ENCODE results near the gene BTNL9.
"Not testable (repeated sequence)": the region's sequence is repeated elsewhere in the genome, so short reads cannot be mapped to it uniquely, and the experiment has no call there.

The BTNL9 gene

GRCh38 chr5:181104259-181104568 lies 64.1 kb downstream of the BTNL9 start:
- not testable (repeated sequence) for H3K27me3 ChIP-seq (ENCODE audit: low read length); H3K4me2 ChIP-seq (ENCODE audit: low read depth, low read length, poor library complexity, severe bottlenecking); H4K20me1 ChIP-seq (ENCODE audit: low read depth, low read length); H3K9ac ChIP-seq (ENCODE audit: low read length); H3K27ac ChIP-seq (ENCODE audit: low read depth, low read length); H3K4me3 ChIP-seq (ENCODE audit: insufficient read depth, low read length, poor library complexity, severe bottlenecking); H2AFZ ChIP-seq (ENCODE audit: low read depth, low read length, severe bottlenecking); H3F3A ChIP-seq (ENCODE audit: insufficient read depth); H3K36me3 ChIP-seq (ENCODE audit: low read length); H3K79me2 ChIP-seq (ENCODE audit: insufficient read depth, low read length); H3K9me3 ChIP-seq (ENCODE audit: insufficient read depth, low read length); H3K9me2 ChIP-seq (replicated peaks; ENCODE audit: insufficient read depth, low read length)

DNA sequence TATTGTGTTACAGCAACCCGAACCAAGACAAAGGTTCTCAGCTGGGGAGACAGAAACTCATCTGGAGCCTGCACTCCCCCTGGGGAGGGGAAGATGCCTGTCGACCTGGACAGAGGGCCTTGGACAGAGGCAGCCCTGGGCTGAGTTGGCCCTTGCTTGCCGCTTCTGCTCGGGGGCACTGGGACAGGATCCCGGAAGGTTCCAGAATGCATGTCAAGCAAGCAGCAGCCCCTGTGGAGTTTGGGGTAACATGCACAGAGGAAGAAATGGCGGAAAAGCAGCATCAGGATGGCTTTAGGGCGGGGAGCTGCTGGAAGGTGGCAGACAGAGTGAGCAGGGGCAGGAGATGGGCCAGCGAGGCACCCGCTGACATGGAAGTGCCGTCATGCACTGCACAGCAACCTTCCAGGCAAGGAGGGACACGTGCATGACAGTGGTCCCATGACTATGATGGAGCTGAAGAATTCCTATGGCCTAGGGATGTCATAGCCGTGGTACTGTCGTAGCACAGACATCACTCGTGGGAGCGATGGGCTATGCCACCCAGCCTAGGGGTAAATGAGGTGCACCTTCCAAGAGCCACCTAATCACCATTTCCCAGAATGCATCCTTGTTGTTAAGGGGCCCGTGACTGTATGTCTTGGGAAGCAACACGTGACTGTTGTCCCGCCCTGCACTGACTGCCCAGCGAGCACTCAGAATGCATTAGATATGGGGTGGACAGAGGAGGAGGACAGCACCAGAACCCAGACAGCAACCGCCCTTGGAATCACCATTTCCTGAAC lies 64.7 kb downstream of the BTNL9 start:
- H3K9ac ChIP-seq (ENCODE audit: low read length); H3K4me2 ChIP-seq (ENCODE audit: low read depth, low read length, poor library complexity, severe bottlenecking); H3K27me3 ChIP-seq (ENCODE audit: low read length): not testable (repeated sequence)

DNA sequence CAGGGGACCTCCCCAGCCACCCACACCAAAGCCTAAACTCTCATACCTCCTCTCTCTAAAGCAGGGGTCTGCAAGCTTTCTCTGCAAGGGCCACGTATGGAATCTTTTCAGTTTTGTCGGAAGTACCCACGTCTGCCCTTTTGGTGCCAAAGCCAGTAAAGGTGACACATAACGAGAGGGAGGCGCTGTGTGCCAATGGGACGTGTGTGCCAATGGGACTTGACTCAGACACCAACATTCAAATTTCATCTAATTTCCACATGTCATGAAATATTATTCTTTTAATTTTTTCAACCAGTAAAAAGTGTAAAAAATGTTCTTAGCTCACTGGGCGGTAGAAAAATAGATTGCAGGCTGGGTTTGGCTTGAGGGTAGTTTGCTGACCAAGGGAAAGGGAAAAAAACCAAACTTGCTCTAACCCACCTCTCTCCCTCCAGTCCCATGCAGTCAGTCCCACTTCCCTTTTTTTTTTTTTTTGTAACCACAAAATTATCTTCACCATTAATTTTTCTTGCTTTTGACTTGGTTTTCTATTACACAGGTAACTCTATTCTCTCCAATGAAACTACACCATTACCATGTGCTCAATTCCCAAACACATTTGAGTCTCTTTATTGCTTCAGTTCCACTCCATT lies 65.4 kb downstream of the BTNL9 start:
- no peak overlapping the region for H2AFZ ChIP-seq (ENCODE audit: low read depth, low read length, severe bottlenecking)
- TF ChIP-seq EZH2phosphoT487 (conservative IDR thresholded peaks at IDR 0.05; ENCODE audit: low read length) (no peak), CTCF (IDR thresholded peaks at IDR 0.05; ENCODE audit: insufficient read depth, low read length, poor library complexity, severe bottlenecking) (no peak)
- H3K4me3 ChIP-seq (ENCODE audit: insufficient read depth, low read length, poor library complexity, severe bottlenecking), result no peak overlapping the region
- no peaks in the 10 kb centered on the region for H3F3A ChIP-seq (ENCODE audit: insufficient read depth)
- H3K79me2 ChIP-seq (ENCODE audit: insufficient read depth, low read length), result no peaks in the 10 kb centered on the region
- H4K20me1 ChIP-seq (ENCODE audit: low read depth, low read length), result no peaks in the 10 kb centered on the region
- no peaks in the 10 kb centered on the region for H3K9me2 ChIP-seq (replicated peaks; ENCODE audit: insufficient read depth, low read length)
- H3K4me2 ChIP-seq (ENCODE audit: low read depth, low read length, poor library complexity, severe bottlenecking), result no peak overlapping the region
- H3K9me3 ChIP-seq (ENCODE audit: insufficient read depth, low read length), result no peaks in the 10 kb centered on the region
- no peaks in the 10 kb centered on the region for H3K27me3 ChIP-seq (ENCODE audit: low read length)
- H3K27ac ChIP-seq (ENCODE audit: low read depth, low read length), result no peak overlapping the region
- no peaks in the 10 kb centered on the region for H3K36me3 ChIP-seq (ENCODE audit: low read length)
- H3K9ac ChIP-seq (ENCODE audit: low read length), result no peak overlapping the region

More for the DNA sequence above, 64.7 kb downstream of the BTNL9 start:
- not testable (repeated sequence) for H3F3A ChIP-seq (ENCODE audit: insufficient read depth); H3K36me3 ChIP-seq (ENCODE audit: low read length); H3K9me2 ChIP-seq (replicated peaks; ENCODE audit: insufficient read depth, low read length); H3K79me2 ChIP-seq (ENCODE audit: insufficient read depth, low read length); H3K4me3 ChIP-seq (ENCODE audit: insufficient read depth, low read length, poor library complexity, severe bottlenecking); H2AFZ ChIP-seq (ENCODE audit: low read depth, low read length, severe bottlenecking); H3K9me3 ChIP-seq (ENCODE audit: insufficient read depth, low read length); H3K27ac ChIP-seq (ENCODE audit: low read depth, low read length); H4K20me1 ChIP-seq (ENCODE audit: low read depth, low read length)

GRCh38 chr5:181107699-181108098 lies 67.6 kb downstream of the BTNL9 start:
- no peaks in the 10 kb centered on the region for H3K9me2 ChIP-seq (replicated peaks; ENCODE audit: insufficient read depth, low read length)
- no peak overlapping the region for H3K4me3 ChIP-seq (ENCODE audit: insufficient read depth, low read length, poor library complexity, severe bottlenecking)
- H3K9ac ChIP-seq (ENCODE audit: low read length), result no peak overlapping the region
- TF ChIP-seq CTCF (IDR thresholded peaks at IDR 0.05; ENCODE audit: insufficient read depth, low read length, poor library complexity, severe bottlenecking) (no peak), EZH2phosphoT487 (conservative IDR thresholded peaks at IDR 0.05; ENCODE audit: low read length) (no peak)
- H3K79me2 ChIP-seq (ENCODE audit: insufficient read depth, low read length), result no peaks in the 10 kb centered on the region
- H3K4me2 ChIP-seq (ENCODE audit: low read depth, low read length, poor library complexity, severe bottlenecking), result no peak overlapping the region
- H3F3A ChIP-seq (ENCODE audit: insufficient read depth), result no peaks in the 10 kb centered on the region
- no peaks in the 10 kb centered on the region for H4K20me1 ChIP-seq (ENCODE audit: low read depth, low read length)
- H3K27me3 ChIP-seq (ENCODE audit: low read length), result no peaks in the 10 kb centered on the region
- no peaks in the 10 kb centered on the region for H3K9me3 ChIP-seq (ENCODE audit: insufficient read depth, low read length)
- H2AFZ ChIP-seq (ENCODE audit: low read depth, low read length, severe bottlenecking), result no peak overlapping the region
- H3K36me3 ChIP-seq (ENCODE audit: low read length), result no peaks in the 10 kb centered on the region
- no peak overlapping the region for H3K27ac ChIP-seq (ENCODE audit: low read depth, low read length)
